ENCODE data around the gene SAMD5.

SAMD5 gene

GRCh38 chr6:147509891-147510290 lies 1.4 kb downstream of the SAMD5 start:
- TF ChIP-seq CTCF (conservative IDR thresholded peaks at IDR 0.05), result no peak
- TF ChIP-seq ZFX (IDR thresholded peaks at IDR 0.05), result no peak
- no peak overlapping the region for H3K27ac ChIP-seq

GRCh38 chr6:147510929-147511590 lies 2.6 kb downstream of the SAMD5 start:
- no peak overlapping the region for H3K27ac ChIP-seq
- TF ChIP-seq ZFX (IDR thresholded peaks at IDR 0.05), result no peak
- TF ChIP-seq CTCF (conservative IDR thresholded peaks at IDR 0.05), result no peak

- TF ChIP-seq ZFX (IDR thresholded peaks at IDR 0.05), result no peak
- no peak overlapping the region for H3K27ac ChIP-seq
These were observed 6.3 kb downstream of the SAMD5 start for GRCh38 chr6:147514831-147515230.

GRCh38 chr6:147515327-147515726 lies 6.8 kb downstream of the SAMD5 start:
- no peak for TF ChIP-seq CTCF (conservative IDR thresholded peaks at IDR 0.05)
- no peak for TF ChIP-seq ZFX (IDR thresholded peaks at IDR 0.05)
- H3K27ac ChIP-seq, result no peak overlapping the region

- TF ChIP-seq ZFX (IDR thresholded peaks at IDR 0.05), result no peak
These were observed 14.1 kb downstream of the SAMD5 start for GRCh38 chr6:147522597-147522996.

GRCh38 chr6:147525519-147526209 lies 17.2 kb downstream of the SAMD5 start:
- H3K27ac ChIP-seq, result no peak overlapping the region
- no peak for TF ChIP-seq CTCF (conservative IDR thresholded peaks at IDR 0.05)
- TF ChIP-seq ZFX (IDR thresholded peaks at IDR 0.05), result no peak

More at GRCh38 chr6:147522597-147522996, 14.1 kb downstream of the SAMD5 start:
- no peak overlapping the region for H3K27ac ChIP-seq

- no peak overlapping the region for H3K27ac ChIP-seq
- TF ChIP-seq CTCF (conservative IDR thresholded peaks at IDR 0.05), result no peak
- no peak for TF ChIP-seq ZFX (IDR thresholded peaks at IDR 0.05)
These were observed 18.7 kb downstream of the SAMD5 start for GRCh38 chr6:147527197-147527596.

- TF ChIP-seq CTCF (conservative IDR thresholded peaks at IDR 0.05) (no peak), ZFX (IDR thresholded peaks at IDR 0.05) (no peak)
- H3K27ac ChIP-seq, result no peak overlapping the region
These were observed 20.1 kb downstream of the SAMD5 start for GRCh38 chr6:147528511-147529145.
